BLaER1 treated with 17β-estradiol and CSF1 and Interleukin-3, amounts not matched to agents 10 nM and 100 nM (cell line): Measurements from ENCODE around the gene KLHL10.

Experiments used
- H3K27ac ChIP-seq, 11 experiments: shearing (Covaris generic); formaldehyde crosslinking; 2 replicates each; pipeline ENCODE4 v1.8.1; 2022
- H3K27me3 ChIP-seq, 11 experiments: shearing (Covaris generic); formaldehyde crosslinking; 2 replicates each; pipeline ENCODE4 v1.8.1; 2022
- H3K36me3 ChIP-seq, 11 experiments: shearing (Covaris generic); formaldehyde crosslinking; 2 replicates each; pipeline ENCODE4 v1.8.1; 2022
- H3K4me1 ChIP-seq, 10 experiments: shearing (Covaris generic); formaldehyde crosslinking; 2 replicates each; pipeline ENCODE4 v1.8.1; 2022
- H3K4me2 ChIP-seq, 11 experiments: shearing (Covaris generic); formaldehyde crosslinking; 2 replicates each; pipeline ENCODE4 v1.8.1; 2022
- H3K4me3 ChIP-seq, 10 experiments: shearing (Covaris generic); formaldehyde crosslinking; 2 replicates each; pipeline ENCODE4 v1.8.1; 2022
- H3K9ac ChIP-seq, 11 experiments: shearing (Covaris generic); formaldehyde crosslinking; 2 replicates each; pipeline ENCODE4 v1.8.1; 2022
- H3K9me3 ChIP-seq, 11 experiments: shearing (Covaris generic); formaldehyde crosslinking; replicated peaks in 1 of 11; 2 replicates each; pipeline ENCODE4 v1.8.1; 2022
- H4K20me1 ChIP-seq, 11 experiments: shearing (Covaris generic); formaldehyde crosslinking; 2 replicates each; pipeline ENCODE4 v1.8.1; 2022
- Cebpa-rat ChIP-seq, 11 experiments: shearing (Covaris generic); IDR thresholded peaks; 2 replicates each; pipeline ENCODE4 v1.8.1; 2022

Gene KLHL10

DNA sequence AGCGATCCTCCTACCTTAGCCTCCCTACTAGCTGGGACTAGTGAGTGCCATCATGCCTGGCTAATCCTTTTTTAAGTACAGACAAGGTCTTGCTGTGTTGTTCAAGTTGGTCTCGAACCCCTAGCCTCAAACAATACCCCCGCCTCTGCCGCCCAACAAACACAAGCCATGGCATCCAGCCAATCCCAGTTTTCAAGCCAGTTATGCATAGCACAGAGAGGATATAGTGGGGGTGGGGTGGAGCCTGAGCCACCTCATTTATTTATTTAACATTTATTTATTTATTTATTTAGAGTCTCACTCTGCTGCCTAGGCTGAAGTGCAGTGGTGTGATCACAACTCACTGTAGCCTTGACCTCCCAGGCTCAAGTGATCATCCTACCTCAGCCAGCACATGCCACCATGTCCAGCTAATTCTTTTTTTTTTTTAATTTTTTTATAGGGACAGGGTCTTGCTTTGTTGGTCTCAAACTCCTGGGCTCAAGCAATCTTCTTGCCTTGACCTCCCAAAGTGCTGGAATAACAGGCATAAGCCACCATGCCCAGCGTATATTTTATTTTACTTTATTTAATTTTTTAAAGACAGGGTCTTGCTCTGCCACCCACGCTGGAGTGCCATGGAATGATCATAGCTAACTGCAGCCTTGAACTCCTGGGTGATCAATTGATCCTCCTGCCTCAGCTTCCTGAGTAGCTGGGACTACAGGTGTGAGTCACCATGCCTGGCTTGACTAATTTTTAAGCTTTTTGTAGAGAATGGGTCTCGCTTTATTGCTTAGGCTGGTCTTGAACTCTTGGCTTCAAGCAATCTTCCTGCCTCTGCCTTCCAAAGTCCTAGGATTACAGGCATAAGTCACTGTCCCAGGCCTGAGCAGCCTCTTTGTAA is 53.8 kb downstream of the KLHL10 start:
- Histone ChIP-seq H3K36me3 (peaks cover 98 to 100% (median 100%) of the 10 kb centered on the region in 11 experiments), H3K4me2 (no peak overlapping the region), H3K4me1 (peaks cover 0 to 2% (median 0%) of the 10 kb centered on the region in 10 experiments; a peak in 1 of 20 replicates), H3K9ac (no peak overlapping the region), H3K4me3 (no peak overlapping the region), H4K20me1 (peaks cover 0 to 83% (median 61%) of the 10 kb centered on the region in 11 experiments; a peak in 18 of 22 replicates), H3K27ac (no peak overlapping the region), H3K9me3 (no peaks in the 10 kb centered on the region), H3K27me3 (no peaks in the 10 kb centered on the region)
- no peak for TF ChIP-seq Cebpa-rat (IDR thresholded peaks at IDR 0.05)

DNA sequence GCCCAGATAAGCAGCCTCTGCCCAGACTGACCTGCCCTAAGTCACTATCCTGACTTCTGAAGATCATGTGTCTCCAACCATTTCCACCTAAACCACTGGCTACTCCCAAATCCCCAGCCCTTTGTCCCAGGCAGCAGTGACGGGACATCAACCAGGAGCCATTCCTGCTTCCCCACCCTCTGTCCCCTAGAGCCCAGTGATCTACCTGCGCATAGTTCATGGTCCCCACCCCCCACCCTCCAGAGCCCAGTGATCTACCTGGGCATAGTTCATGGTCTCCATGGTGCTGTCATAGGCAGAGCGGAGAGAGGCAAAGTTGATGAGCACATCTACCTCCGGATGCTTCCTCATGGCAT is 54.4 kb downstream of the KLHL10 start:
- no peak for TF ChIP-seq Cebpa-rat (IDR thresholded peaks at IDR 0.05)
- Histone ChIP-seq H4K20me1 (peaks cover 0 to 83% (median 61%) of the 10 kb centered on the region in 11 experiments; a peak in 19 of 22 replicates), H3K27me3 (no peaks in the 10 kb centered on the region), H3K27ac (no peak overlapping the region), H3K4me1 (no peaks in the 10 kb centered on the region), H3K36me3 (peaks cover 98 to 100% (median 100%) of the 10 kb centered on the region in 11 experiments), H3K4me2 (no peak overlapping the region), H3K9me3 (no peaks in the 10 kb centered on the region), H3K4me3 (no peak overlapping the region), H3K9ac (no peak overlapping the region)

- no peak overlapping the region for H3K4me2 ChIP-seq
- no peaks in the 10 kb centered on the region for H3K27me3 ChIP-seq
- peaks cover 0 to 83% (median 62%) of the 10 kb centered on the region in 11 experiments; a peak in 19 of 22 replicates for H4K20me1 ChIP-seq
- H3K9me3 ChIP-seq, result no peaks in the 10 kb centered on the region
- no peak overlapping the region for H3K4me3 ChIP-seq
- TF ChIP-seq Cebpa-rat (IDR thresholded peaks at IDR 0.05), result no peak
- no peak overlapping the region for H3K9ac ChIP-seq
- no peaks in the 10 kb centered on the region for H3K4me1 ChIP-seq
- H3K27ac ChIP-seq, result no peak overlapping the region
- H3K36me3 ChIP-seq, result peaks cover 98 to 100% (median 100%) of the 10 kb centered on the region in 11 experiments
Measured at GRCh38 chr17:41893384-41893783, 55.8 kb downstream of the KLHL10 start.

DNA sequence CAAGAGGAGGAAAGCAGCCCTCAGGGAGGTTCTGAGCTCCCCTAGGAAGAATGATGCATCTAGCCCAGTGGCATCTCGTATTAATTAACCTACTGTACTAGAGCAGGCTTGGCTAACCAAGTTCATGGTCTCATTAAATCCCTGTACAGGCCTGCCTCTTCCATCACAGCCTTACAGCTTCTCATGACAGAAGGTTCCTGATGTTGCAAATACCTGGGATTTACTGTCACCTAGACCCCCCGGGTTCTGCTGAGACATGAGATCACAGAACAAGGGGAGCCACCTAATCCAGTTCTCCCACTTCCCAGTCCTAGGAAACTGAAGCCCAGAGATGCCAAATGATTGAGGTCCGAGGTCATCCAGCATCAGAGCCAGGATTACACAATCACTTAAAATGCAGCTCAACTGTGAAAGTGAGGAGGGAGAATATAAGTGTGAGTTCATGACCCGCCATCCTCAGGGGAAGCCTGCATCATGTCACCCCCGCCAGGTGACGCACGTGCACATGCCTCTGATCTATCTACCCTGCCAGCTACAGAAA is 57.2 kb downstream of the KLHL10 start:
- Histone ChIP-seq H3K4me1 (no peaks in the 10 kb centered on the region), H3K4me3 (no peak overlapping the region), H3K9ac (no peak overlapping the region; a peak in 1 of 22 replicates), H3K27ac (no peak overlapping the region), H3K9me3 (no peaks in the 10 kb centered on the region), H4K20me1 (peaks cover 0 to 88% (median 64%) of the 10 kb centered on the region in 11 experiments; a peak in 18 of 22 replicates), H3K27me3 (no peaks in the 10 kb centered on the region), H3K4me2 (no peak overlapping the region), H3K36me3 (peaks cover 98 to 100% (median 100%) of the 10 kb centered on the region in 11 experiments)
- TF ChIP-seq Cebpa-rat (IDR thresholded peaks at IDR 0.05), result peak in 1 of 11 experiments; percentile 14; a peak in 1 of 22 replicates

- H3K4me1 ChIP-seq, result no peaks in the 10 kb centered on the region
- no peaks in the 10 kb centered on the region for H3K27me3 ChIP-seq
- peaks cover 99 to 100% (median 100%) of the 10 kb centered on the region in 11 experiments for H3K36me3 ChIP-seq
- no peak overlapping the region for H3K4me3 ChIP-seq
- no peaks in the 10 kb centered on the region for H3K9me3 ChIP-seq
- no peak for TF ChIP-seq Cebpa-rat (IDR thresholded peaks at IDR 0.05)
- H4K20me1 ChIP-seq, result peaks cover 0 to 95% (median 64%) of the 10 kb centered on the region in 11 experiments; a peak in 18 of 22 replicates
- no peak overlapping the region for H3K27ac ChIP-seq
- H3K4me2 ChIP-seq, result no peak overlapping the region
- no peak overlapping the region; a peak in 1 of 22 replicates for H3K9ac ChIP-seq
Measured at GRCh38 chr17:41895617-41896016, 58.0 kb downstream of the KLHL10 start.

DNA sequence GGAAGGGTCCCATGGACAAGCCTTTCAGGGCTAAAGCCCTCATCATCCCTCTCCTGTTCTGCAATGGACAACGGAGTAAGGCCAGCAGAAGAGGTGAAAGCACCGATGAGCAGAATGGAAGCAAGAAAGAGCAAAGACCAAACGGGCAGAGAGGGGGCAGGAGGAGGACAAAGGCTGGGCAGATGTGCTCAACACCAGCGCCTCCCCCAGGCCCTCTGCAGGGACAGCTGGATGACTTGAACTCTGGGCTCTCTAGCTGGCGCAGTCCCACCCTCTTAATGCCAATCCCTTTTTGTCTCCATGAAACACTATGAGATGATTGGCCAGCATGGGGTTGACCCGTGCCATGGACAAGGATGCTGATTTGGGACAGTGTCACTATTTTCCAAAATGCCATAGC is 59.1 kb downstream of the KLHL10 start:
- Histone ChIP-seq H3K27ac (no peak overlapping the region), H3K9ac (no peak overlapping the region), H3K27me3 (no peaks in the 10 kb centered on the region), H3K4me2 (no peak overlapping the region), H3K9me3 (no peaks in the 10 kb centered on the region), H4K20me1 (peaks cover 0 to 97% (median 64%) of the 10 kb centered on the region in 11 experiments; a peak in 18 of 22 replicates), H3K4me3 (no peak overlapping the region), H3K4me1 (no peaks in the 10 kb centered on the region), H3K36me3 (peaks cover 99 to 100% (median 100%) of the 10 kb centered on the region in 11 experiments)
- TF ChIP-seq Cebpa-rat (IDR thresholded peaks at IDR 0.05), result no peak
